Caco-2 (cell line): ENCODE data around the gene CFAP61. TPM values are rescaled to one million over a fixed set of nuclear protein-coding genes. Genes with fewer than 3 reads are reported as not detected.

Experiments
- BruUV-seq: library from RNA; stranded (reverse); fragments of 400-500 nt; replicated peaks from 2 replicates; lab custom pipeline; 2021; lab: Mats Ljungman, UMichigan
- CTCF ChIA-PET: fragments of 300-600 bp; sonication (Branson Sonifier 250); formaldehyde crosslinking; loops from one replicate; lab custom pipeline; 2022; ENCODE audit warnings: antibody characterized with exemption; lab: Charles Lee
- POLR2A ChIA-PET: fragments of 300-600 bp; sonication (Branson Sonifier 250); formaldehyde crosslinking; loops from one replicate; lab custom pipeline; 2022; ENCODE audit warnings: antibody characterized with exemption; lab: Charles Lee
- DNase-seq, 2 experiments: peaks; one replicate each; pipeline versions ENCODE4 v3.0.0 to v3.0.0-alpha.2; 2020 to 2022
- H3K27me3 ChIP-seq: replicated peaks from 2 replicates; pipeline ENCODE4 v1.6.0; 2011; ENCODE audit warnings: low read length; ENCODE audit not compliant: control insufficient read depth, insufficient read depth
- H3K36me3 ChIP-seq: 2 replicates; pipeline ENCODE4 v1.5.1; 2011; ENCODE audit warnings: low read length; ENCODE audit not compliant: control insufficient read depth, insufficient read depth
- H3K4me1 ChIP-seq: fragments of 250-450 bp; sonication (Bioruptor Pico); 2 replicates; pipeline ENCODE4 v1.5.1; 2020; ENCODE audit warnings: mild to moderate bottlenecking
- H3K4me3 ChIP-seq: 2 replicates; pipeline ENCODE4 v1.5.1; 2011; ENCODE audit warnings: low read depth, mild to moderate bottlenecking, control low read depth, low read length
- H3K9me3 ChIP-seq: fragments of 250-450 bp; sonication (Bioruptor Pico); 2 replicates; pipeline ENCODE4 v1.5.1; 2020; ENCODE audit warnings: mild to moderate bottlenecking, moderate library complexity
- H3K27ac Mint-ChIP-seq: one replicate; pipeline ENCODE4 v1.8.0; 2022; ENCODE audit warnings: mixed read lengths; ENCODE audit not compliant: unreplicated experiment
- H3K27me3 Mint-ChIP-seq: one replicate; pipeline ENCODE4 v1.8.0; 2022; ENCODE audit warnings: mixed read lengths; ENCODE audit not compliant: insufficient read depth, unreplicated experiment
- H3K36me3 Mint-ChIP-seq: one replicate; pipeline ENCODE4 v1.8.0; 2022; ENCODE audit warnings: mild to moderate bottlenecking, mixed read lengths; ENCODE audit not compliant: insufficient read depth, unreplicated experiment
- H3K4me1 Mint-ChIP-seq: one replicate; pipeline ENCODE4 v1.8.0; 2022; ENCODE audit warnings: low read depth, mixed read lengths; ENCODE audit not compliant: unreplicated experiment
- H3K4me3 Mint-ChIP-seq: one replicate; pipeline ENCODE4 v1.8.0; 2022; ENCODE audit warnings: mild to moderate bottlenecking, moderate library complexity, mixed read lengths; ENCODE audit not compliant: unreplicated experiment
- H3K9me3 Mint-ChIP-seq: one replicate; pipeline ENCODE4 v1.8.0; 2022; ENCODE audit warnings: mixed read lengths; ENCODE audit not compliant: unreplicated experiment
- intact Hi-C: fragments of 100-400 bp; cut with micrococcal nuclease; formaldehyde crosslinking; loops from one replicate; pipeline ENCODE4 v1.10.0; 2022; ENCODE audit not compliant: unreplicated experiment
- total RNA-seq: library from RNA; stranded (reverse); gene quantifications from 2 replicates; pipeline ENCODE4 v1.2.3, GENCODE V29; 2022
- TF ChIP-seq, protein P1 (sequence below), 2 experiments: fragments of 200-600 bp in 1 of 2; IDR thresholded peaks; 1 replicate in 1 of 2; 2 replicates in 1 of 2; pipeline versions ENCODE4 v1.5.1 to v1.8.0; 2011 to 2022; ENCODE audit warnings: antibody characterized with exemption in 1 of 2, control low read depth in 1 of 2, inconsistent platforms in 1 of 2, low read depth in 1 of 2, low read length in 1 of 2, mild to moderate bottlenecking in 1 of 2, moderate library complexity in 1 of 2; ENCODE audit not compliant: insufficient read depth in 1 of 2, severe bottlenecking in 1 of 2, unreplicated experiment in 1 of 2

CFAP61 gene
- total RNA-seq, 1 experiment from 2014 or later = not detected

DNA sequence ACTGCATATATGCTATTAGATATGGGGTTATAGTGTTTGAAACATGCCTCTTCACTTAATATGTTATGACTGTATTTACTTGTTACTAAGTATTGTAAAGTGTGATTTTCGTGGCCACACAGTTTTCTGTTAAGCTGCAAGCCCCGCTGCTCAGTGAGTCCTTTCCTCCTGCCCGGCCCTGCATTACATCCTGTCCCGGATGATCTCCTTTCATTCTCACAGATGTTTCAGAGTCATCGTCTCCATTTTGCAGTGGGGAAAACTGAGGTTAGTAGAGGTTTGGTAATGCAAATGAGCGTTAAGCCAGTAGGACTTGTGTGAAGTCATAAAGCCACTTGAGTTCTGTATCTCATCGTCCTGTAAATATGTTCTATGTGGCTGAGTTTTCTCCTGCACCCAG is 155.5 kb downstream of the CFAP61 start:
- Histone ChIP-seq H3K36me3 (no peaks in the 10 kb centered on the region), H3K9me3 (no peaks in the 10 kb centered on the region), H3K27me3 (0 out of 2 replicates have a peak, but pooled peaks cover 1% of the 10 kb centered on the region), H3K4me1 (no peaks in the 10 kb centered on the region), H3K4me3 (no peak overlapping the region)
- no peak for DNase-seq
- Mint-ChIP-seq H3K27me3 (no peaks in the 10 kb centered on the region), H3K4me1 (no peaks in the 10 kb centered on the region), H3K36me3 (no peaks in the 10 kb centered on the region), H3K27ac (no peak overlapping the region), H3K4me3 (no peak overlapping the region), H3K9me3 (no peaks in the 10 kb centered on the region)
- POLR2A ChIA-PET = no interaction called here
- no TSS peak for BruUV-seq
- TF ChIP-seq, protein P1, sequence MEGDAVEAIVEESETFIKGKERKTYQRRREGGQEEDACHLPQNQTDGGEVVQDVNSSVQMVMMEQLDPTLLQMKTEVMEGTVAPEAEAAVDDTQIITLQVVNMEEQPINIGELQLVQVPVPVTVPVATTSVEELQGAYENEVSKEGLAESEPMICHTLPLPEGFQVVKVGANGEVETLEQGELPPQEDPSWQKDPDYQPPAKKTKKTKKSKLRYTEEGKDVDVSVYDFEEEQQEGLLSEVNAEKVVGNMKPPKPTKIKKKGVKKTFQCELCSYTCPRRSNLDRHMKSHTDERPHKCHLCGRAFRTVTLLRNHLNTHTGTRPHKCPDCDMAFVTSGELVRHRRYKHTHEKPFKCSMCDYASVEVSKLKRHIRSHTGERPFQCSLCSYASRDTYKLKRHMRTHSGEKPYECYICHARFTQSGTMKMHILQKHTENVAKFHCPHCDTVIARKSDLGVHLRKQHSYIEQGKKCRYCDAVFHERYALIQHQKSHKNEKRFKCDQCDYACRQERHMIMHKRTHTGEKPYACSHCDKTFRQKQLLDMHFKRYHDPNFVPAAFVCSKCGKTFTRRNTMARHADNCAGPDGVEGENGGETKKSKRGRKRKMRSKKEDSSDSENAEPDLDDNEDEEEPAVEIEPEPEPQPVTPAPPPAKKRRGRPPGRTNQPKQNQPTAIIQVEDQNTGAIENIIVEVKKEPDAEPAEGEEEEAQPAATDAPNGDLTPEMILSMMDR (IDR thresholded peaks at IDR 0.05; ENCODE audit: insufficient read depth in 1 of 2, low read depth in 1 of 2, low read length in 1 of 2, severe bottlenecking in 1 of 2, unreplicated experiment in 1 of 2) = no peak
- CTCF ChIA-PET = interaction anchor here (0.6 kb wide), 1 partner anchor 482 kb away, joined by 3 read pairs; no protein-coding TSS in a partner anchor
- intact Hi-C loops = no loop called here

DNA sequence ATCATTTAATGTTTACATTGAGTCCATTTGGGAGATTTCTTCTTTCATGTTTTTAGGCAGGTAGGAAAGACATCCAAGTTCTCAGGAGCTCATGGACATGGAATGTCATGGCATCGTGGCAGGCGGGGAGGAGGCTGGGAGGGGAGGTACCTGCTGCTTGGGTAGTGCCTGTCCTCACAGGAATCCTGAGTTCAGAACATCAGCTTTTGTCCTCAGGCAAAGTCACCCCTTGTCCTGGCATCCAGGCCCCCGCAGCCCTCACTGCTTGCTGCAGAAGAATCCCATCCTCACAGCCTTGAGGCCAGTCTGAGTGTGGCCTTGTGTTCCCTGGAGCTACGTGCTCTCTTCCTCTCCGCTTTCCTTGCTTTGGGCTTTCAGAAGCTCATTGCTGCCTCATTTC is 157.4 kb downstream of the CFAP61 start:
- H3K27me3 ChIP-seq = no peaks in the 10 kb centered on the region
- ChIA-PET POLR2A (no interaction called here), CTCF (no interaction called here)
- no peak overlapping the region for H3K4me3 Mint-ChIP-seq
- no peaks in the 10 kb centered on the region for H3K27me3 Mint-ChIP-seq
- H3K4me1 Mint-ChIP-seq = no peaks in the 10 kb centered on the region
- H3K9me3 Mint-ChIP-seq = no peaks in the 10 kb centered on the region
- TF ChIP-seq, protein P1 (IDR thresholded peaks at IDR 0.05; ENCODE audit: insufficient read depth in 1 of 2, low read depth in 1 of 2, low read length in 1 of 2, severe bottlenecking in 1 of 2, unreplicated experiment in 1 of 2) = no peak
- no peak overlapping the region for H3K4me3 ChIP-seq
- intact Hi-C loops = no loop called here
- no peak overlapping the region for H3K27ac Mint-ChIP-seq
- no peak for DNase-seq
- no TSS peak for BruUV-seq
- H3K9me3 ChIP-seq = no peaks in the 10 kb centered on the region
- H3K4me1 ChIP-seq = no peaks in the 10 kb centered on the region
- H3K36me3 ChIP-seq = no peaks in the 10 kb centered on the region
- no peaks in the 10 kb centered on the region for H3K36me3 Mint-ChIP-seq

DNA sequence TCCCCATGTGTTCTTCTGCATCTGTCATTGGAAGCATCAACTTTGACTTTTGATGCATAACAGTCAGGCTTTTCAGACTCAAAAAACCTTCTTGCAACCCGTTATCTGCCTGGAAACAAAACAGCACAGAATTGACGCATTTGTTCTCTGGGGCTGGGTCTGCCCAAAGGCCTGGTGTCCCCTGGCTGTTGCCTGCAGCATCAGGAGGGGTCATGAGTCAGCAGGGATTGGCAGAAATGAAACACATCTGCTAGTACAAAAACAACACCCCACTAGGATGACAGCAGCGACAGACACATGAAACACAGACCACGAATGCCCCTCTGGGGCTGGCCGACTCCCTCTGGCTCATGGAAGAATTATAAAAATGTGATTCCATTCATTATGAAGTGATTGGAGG is 158.0 kb downstream of the CFAP61 start:
- H3K9me3 ChIP-seq = no peaks in the 10 kb centered on the region
- intact Hi-C loops = no loop called here
- TF ChIP-seq, protein P1 (IDR thresholded peaks at IDR 0.05; ENCODE audit: insufficient read depth in 1 of 2, low read depth in 1 of 2, low read length in 1 of 2, severe bottlenecking in 1 of 2, unreplicated experiment in 1 of 2) = no peak

More for the DNA sequence above, 158.0 kb downstream of the CFAP61 start:
- no peak overlapping the region for H3K4me3 Mint-ChIP-seq
- POLR2A ChIA-PET = no interaction called here
- no peaks in the 10 kb centered on the region for H3K4me1 Mint-ChIP-seq
- no peak for DNase-seq
- CTCF ChIA-PET = no interaction called here
- no peak overlapping the region for H3K27ac Mint-ChIP-seq
- no peaks in the 10 kb centered on the region for H3K27me3 Mint-ChIP-seq
- Histone ChIP-seq H3K36me3 (no peaks in the 10 kb centered on the region), H3K27me3 (no peaks in the 10 kb centered on the region), H3K4me3 (no peak overlapping the region), H3K4me1 (no peaks in the 10 kb centered on the region)
- BruUV-seq = no TSS peak
- no peaks in the 10 kb centered on the region for H3K36me3 Mint-ChIP-seq
- H3K9me3 Mint-ChIP-seq = no peaks in the 10 kb centered on the region
